NCI-H748 (cell line): Measurements from ENCODE around the gene TRAPPC11.
"Not testable (repeated sequence)": the region's sequence is repeated elsewhere in the genome, so short reads cannot be mapped to it uniquely, and the experiment has no call there.

Experiments used
- DNase-seq: peaks from one replicate; lab custom pipeline; 2025; ENCODE audit not compliant: unreplicated experiment; lab: John Stamatoyannopoulos, UW

Gene TRAPPC11

DNA sequence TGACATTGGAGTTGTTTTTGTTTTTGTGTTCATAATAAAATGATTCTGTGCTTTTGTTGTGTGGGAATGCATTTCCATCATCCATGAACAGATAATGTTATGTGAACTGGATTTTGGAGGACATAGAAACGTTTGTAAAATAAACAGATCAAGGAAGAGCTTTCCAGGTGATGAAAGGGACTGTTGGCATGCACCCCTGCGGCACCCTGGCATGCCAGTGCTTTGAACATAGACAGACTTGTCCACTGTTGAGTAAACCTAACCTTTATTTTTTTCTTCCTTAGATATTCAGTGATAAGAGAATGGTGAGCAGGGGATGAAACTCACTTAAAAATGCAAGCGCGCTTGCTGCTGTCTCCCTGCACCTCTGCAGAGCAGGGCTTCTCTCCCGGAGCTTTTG is 59.8 kb downstream of the TRAPPC11 start:
- DNase-seq = no peak

DNA sequence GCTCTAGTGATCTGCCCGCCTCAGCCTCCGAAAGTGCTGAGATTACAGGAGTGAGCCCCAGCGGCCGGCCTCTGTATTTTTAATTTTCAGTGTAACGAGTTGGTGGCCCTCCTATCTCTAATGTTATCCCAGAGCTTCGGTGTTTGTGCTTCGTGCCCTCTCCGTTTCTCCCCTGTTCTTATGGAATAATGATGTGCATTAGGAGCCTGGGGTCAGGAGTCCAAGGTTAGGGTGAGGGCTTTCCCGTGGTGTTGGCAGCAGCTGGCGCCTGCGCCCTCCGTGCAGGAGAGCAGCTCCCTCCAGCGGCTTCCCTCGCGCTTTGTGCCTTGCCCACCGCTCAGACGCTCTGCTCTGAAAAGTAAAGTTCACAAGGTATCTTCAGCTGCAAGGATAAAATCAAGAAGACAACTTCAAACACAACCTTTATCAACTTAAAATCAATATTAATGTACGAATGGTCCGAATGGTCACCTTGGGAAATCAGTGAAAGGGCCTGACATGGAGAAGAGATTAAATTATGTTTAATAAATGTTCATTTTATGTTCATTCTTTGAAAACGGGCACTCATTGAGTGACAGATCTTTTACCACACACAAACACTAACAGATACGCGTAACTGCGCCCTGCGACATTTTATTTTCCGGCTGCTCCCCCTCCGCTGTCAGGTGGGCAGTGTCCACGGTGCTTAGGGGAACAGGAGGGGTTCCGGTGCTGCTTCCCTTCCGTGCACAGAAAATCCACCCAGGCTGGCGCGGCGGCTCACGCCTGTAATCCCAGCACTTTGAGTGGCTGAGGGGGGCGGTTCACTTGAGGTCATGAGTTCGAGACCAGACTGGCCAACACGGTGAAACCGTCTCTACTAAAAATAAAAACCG is 62.4 kb downstream of the TRAPPC11 start:
- DNase-seq = no peak

DNA sequence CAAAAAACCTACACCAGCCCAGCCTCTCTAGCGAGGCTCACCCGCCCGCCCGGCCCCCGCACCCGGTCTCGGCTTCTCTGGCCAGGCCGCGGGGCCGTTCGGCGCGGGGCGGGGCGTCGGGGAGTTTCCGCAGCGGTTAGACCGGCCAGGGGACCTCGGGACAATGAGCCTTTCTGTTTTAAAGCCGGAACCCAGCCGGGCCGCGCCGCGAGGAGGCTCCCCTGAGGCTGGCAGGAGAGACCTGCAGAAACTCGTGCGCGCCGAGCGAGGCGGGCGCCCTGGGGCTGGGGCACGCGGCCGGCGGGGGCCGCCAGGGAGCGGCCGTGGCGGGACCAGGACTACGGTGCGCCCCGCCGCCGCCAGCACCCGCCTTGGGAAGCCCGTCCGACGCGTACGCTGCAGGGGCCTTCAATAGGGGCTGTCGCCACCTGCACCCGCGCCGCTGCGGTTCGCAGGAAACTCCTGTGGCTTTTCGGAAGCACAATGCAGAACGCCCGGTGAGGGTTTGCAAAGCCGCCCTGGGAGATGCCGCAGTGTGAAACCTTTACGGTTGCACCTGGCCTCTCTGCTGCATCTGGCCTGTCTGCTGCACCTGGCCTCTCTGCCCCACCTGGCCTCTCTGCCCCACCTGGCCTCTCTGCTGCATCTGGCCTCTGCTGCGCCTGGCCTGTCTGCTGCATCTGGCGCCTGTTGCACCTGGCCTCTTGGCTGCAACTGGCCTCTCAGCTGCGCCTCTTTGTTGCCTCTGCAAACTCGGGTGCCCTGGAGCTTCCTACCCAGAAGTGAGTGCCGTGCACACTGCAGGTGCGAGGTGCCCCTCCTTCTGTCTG is 63.9 kb downstream of the TRAPPC11 start:
- peak; percentile 92 for DNase-seq

DNA sequence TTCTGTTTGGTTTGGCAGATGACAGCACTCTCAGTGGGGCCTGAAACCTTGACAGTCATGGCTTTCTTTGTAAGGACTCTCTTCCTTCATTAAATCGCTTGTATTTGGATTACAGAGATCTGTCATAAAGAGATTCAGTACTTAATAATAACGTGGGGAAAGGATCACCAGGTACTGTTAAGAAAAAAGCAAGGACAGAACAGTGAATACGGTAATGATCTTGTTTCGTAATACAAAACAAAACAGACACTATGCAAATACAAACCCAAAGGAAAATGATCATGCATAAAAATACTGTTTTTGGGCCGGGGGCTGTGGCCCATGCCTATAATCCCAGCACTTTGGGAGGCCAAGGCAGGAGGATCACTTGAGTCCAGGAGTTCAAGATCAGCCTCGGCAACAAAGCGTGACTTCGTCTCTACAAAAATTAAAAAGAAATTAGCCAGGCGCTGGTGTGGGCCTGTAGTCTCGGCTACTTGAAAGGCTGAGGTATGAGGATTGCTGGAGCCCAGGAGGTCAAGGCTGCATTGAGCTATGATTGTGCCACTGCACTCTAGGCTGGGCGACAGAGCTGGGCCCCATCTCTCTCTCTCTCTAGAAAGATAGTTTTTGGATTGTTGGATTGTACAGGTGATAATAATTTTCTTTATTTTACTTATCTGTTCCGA is 64.6 kb downstream of the TRAPPC11 start:
- no peak for DNase-seq

DNA sequence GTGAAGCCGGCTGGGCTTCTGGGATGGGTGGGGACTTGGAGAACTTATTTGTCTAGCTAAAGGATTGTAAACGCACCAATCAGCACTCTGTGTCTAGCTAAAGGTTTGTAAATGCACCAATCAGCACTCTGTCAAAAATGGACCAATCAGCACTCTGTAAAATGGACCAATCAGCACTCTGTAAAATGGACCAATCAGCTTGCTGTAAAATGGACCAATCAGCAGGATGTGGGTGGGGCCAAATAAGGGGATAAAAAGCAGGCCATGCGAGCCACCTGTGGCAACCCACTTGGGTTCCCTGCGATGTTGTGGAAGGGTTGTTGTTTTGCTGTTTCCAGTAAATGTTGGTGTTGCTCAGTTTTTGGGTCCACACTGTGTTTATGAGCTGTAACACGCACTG is 66.5 kb downstream of the TRAPPC11 start:
- DNase-seq = not testable (repeated sequence)

DNA sequence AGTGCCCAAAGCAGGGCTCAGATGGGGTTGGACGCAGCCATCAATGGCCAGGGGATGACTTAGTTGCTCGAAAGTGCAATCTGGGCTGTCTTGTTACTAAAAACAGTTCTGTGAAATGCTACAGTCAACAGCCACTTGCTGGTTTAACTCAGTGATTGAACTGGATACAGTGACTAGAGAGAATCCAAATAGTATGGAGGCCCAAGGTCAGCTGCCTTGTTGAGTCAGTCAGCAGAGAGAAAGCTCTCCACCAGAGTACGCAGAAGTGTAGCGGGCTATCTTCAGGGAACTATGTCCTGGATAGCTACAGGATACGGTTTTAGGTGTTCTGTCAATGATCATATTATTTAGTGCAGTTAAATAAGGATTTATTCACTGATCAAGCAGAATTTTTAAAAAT is 68.4 kb downstream of the TRAPPC11 start:
- DNase-seq = no peak

DNA sequence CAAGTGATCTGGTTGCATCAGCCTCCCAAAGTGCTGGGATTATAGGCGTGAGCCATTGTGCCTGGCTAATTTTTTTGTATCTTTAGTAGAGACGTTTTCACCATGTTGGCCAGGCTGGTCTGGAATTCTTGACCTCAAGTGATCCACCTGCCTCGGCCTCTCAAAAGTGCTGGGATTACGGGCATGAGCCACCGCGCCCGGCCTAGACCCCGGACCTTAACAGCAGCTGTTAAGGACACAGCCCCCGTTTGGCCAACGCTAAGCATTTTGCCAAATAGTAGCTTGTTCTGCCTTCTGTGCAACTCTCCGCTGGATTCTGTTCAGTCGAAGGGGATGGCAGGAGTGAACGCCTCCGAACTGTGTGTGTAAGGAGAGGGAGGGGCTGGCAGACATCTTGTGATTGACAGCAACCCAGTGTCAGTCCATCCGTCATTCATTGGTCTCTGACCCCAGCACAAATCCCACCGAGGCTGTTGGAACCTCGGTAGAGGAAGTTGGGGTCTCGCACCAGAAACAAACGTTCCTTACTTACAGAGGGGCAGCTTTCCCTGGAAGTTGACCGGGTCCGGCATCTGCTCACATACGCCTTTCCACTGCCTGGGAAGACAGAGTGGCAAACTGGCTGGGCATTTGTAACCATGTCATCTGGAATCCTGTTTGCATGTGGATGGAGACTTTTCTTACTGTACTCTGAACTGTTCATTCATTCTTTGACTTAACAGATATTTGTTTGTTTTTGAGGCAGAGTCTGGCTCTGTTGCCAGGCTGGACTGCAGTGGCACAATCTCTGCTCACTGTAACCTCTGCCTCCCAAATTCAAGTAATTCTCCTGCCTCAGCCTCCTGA is 69.4 kb downstream of the TRAPPC11 start:
- no peak for DNase-seq

DNA sequence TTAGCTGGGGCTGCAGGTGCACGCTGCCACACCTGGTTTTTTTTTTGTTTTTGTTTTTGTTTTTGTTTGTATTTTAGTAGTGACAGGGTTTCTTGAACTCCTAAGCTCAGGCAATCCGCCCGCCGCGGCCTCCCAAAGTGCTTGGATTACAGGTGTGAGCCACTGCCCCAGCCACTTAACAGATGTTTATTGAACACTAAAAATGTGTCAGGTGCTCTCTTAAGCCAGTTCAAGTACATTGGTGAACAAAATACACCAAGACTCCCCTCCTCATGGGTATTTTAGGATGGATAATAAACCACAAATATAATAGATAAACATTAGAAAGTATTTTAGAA is 69.9 kb downstream of the TRAPPC11 start:
- DNase-seq = peak; percentile 2

DNA sequence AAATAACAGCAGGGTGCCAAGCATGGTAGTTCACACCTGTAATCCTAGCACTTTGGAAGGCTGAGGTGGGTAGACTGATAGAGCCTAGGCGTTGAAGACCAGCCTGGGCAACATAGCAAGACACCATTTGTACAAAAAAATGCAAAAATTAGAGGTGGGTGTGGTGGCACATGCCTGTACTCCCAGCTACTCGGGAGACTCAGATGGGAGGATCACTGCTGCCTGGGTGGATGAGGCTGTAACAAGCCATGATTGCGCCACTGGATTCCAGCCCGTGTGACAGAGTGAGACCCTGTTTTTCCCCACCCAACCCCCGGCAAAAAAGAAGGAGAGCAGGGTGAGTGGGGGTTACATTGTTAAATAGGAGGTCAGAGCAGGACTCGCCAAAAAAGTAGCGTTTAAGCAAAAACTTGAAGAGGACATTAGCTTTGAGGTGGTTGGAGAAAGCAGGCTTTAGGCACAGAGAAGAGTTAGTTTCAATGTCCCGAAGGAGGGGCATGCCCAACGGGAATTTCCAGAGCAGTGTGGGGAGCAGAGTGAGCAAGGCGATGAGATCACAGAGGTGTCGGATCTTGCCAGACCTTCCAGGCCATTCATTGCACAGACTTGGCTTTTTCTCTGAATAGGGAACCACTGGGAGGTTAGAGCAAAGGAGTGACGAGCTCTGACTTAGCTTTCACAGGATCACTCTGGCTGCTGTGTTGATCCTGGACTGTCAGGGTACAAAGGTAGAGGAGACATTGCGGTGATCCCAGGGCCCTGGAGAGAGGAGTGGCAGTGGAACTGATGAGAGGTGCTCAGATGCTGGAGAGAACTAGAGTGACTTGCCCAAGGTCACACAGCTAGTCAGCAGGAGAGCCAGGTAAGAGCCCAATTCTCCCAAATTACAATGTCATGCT is 70.6 kb downstream of the TRAPPC11 start:
- no peak for DNase-seq

DNA sequence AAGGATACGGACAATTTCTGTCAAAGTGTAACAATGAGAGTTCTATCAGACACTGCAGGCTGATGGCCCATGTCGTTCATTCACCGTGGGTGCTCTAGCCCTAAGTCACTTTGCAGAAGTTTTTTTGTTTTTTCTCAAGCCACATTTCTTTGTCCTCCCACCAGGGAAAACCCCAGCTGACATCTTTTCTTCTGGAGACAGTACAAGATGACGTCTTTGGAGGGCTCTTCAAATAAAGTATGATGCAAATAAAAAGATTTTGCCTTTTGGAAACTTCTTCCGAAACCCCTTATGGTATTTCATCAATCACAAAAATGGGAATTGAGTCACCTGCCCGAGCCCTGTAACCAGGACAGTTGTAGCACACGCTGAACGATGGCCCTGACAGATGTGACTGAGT is 73.2 kb downstream of the TRAPPC11 start:
- no peak for DNase-seq

DNA sequence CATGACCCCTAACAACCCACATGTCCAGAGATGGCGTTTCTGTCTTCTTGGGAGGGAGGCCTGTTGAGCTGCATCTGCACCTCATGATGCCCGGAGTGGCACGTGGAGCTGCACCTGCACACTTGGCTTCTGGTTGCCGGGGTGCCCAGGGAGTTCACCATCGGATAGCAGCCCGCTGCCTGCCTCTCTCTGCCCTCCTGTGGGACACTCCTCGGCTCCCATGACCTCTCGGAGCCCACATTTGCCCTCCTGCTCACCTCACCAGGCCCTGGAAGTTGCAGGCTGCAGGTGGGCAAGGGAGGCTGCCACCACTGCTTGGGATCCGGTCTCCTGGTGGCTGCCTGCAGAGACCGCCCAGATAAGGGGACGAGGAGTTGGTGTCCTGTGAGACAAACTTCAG is 74.1 kb downstream of the TRAPPC11 start:
- no peak for DNase-seq

DNA sequence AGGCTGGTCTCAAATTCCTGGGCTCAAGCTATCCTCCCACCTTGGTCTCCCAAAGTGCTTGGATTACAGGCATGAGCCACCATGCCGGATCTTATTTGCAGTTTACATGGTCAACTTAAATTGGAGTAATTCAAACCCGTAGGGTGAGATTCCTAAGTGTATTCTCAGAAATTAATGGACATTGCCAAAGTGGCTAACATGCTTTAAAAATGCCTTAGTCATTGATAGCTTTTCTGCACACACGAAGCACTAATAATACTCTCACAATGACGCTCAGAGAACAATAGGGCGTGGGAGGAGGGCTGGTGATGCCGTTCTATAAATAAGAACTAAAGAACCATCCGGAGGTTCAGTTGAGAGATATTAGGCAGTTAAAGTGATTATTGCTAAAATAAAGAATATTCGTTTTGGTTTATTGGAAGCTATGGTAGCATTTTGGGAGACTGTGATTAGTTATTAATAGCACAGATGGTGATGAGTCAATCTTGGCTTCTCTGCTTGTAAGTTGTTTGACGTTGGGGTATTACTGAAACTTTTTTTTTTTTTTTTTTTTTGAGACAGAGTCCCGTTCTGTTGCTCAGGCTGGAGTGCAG is 79.1 kb downstream of the TRAPPC11 start:
- DNase-seq = peak; percentile 17

DNA sequence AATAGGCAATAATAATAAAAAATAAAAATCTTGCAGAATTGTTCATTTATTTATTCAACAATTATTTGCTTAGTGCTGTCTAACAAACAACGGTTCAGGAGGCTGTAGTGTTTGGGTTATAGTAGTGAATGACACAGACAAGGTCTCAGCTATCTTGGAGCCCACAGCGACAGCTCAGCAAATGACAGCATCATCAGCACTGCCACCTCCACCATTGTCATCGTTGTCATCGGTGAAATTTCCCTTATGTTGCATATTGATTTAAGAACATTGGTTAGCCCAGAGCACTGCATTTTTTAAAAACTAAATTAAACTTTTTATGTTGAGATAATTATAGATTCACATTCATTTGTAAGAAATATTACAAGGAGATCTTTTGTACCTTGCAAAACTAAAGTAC is 79.9 kb downstream of the TRAPPC11 start:
- no peak for DNase-seq

DNA sequence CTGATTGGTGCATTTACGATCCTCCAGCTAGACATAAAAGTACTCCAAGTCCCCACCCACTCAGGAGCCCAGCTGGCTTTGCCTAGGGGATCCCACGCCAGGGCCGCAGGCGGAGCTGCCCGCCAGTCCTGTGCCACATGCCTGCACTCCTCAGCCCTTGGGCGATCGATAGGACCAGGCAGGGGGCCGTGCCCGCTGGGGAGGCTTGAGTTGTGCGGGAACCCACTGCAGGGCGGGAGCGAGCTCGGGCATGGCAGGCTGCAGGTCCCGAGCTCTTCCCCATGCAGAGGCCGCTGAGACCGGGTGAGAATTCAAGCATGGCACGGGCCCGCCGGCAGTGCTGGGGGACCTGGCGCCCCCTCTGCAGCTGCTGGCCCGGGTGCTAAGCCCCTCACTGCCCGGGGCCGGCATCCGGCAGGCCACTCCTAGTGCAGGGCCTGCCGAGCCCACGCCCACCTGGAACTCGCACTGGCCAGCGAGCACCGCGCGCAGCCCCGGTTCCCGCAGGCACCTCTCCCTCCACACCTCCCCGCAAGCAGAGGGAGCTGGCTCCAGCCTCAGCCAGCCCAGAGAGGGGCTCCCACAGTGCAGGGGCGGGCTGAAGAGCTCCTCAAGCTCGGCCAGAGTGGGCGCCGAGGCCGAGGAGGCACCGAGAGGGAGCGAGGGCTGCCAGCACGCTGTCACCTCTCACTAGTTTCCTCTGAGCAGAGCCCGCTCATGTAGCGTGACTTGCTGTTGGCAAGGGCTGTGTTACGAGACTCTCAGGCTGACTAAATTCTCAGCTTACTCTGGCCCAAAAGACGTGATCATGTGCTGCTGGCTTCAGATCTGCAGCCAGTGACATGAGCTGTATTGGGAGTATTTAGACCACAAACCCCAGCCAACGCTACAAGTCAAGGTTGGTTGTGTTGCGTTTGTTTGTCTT is 87.5 kb downstream of the TRAPPC11 start:
- no peak for DNase-seq

DNA sequence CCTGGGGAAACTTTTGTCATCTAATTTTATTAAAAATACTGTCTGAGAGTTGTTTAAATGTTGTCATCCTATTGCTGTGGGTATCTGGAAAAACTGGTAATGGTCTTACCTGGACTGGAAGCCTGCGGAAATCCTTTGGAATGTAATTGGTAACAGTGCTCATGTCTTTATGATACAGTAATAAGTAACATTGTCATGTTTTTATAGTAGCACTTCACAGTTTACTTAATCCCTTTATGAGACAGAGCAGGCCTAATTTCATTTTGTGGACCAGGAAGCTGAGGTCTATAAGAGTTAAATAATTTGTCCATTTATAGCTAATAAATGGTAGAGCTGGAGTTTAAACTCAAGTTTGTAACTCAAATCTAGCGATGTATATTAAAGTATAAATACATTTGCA is 88.3 kb downstream of the TRAPPC11 start:
- DNase-seq = no peak

DNA sequence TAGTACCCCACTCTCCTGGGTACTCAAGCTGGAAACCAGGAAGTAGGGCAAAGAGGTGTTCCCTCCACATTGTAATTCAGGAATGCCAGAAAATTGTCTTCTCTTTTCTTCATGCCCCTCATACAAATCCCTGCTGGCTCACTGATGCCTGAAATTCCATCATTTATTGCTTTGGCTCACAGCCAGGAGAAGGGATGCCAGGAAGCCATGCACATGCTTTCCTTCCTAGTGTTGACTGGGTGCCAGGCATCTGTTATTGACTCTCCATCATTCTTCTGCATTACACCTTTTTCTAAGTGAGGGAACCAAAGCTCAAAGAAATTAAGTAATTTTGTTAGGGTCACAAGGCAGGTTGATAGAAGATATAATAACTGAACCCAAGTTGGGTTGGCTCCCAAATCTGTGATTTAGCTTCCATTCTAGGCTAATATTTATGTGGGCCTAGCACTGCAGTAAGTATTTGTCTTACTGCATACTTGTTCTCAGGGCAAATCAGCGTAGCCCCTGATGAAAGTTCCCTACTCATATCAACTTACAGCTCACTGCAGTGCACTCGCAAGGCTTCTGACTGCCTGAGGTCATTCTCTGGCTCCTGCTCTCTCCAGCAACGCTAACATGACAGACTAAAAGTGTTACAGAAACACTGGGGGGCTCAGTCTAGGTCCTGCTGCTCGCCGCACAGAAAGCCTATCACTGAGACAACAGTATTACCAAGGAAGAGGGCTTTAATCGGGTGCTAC is 89.0 kb downstream of the TRAPPC11 start:
- peak; percentile 15 for DNase-seq

DNA sequence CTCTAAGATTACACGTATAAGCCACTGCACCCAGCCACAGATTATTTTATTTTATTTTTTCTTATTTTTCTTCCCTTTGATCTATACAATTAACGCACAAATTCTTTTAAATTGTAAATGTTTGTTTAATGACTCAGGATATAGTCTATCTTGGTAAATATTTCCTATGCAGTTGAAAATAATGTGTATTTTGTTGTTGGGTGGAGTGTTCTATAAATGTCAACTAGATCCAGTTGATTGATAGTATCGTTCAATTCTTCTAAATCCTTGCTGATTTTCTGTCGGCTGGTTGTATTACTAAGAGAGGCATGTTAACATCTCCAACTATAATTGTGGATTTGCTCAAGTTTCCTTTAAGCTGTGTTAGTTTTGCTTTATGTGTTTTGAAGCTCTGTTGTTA is 92.0 kb downstream of the TRAPPC11 start:
- no peak for DNase-seq

DNA sequence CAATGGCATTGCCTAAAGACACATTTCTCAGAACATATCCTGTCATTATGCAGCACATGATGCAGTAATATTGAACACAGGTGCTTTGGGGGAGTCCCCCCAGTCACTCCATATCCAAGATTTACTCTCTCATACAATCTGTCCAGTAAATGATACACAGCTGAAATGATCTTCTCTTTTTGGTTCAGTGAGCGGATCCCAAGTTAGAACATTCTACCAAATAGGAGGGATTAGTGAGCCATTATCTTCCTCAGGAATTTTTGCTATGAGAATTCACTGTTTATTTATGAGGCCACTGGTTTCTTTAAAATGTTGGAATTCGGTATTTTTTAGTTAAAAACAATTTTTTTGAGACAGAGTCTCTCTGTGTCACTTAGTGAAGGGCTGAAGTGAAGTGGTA is 96.5 kb downstream of the TRAPPC11 start:
- no peak for DNase-seq
